BLaER1 (cell line): ENCODE data around the gene ZNF366.

Source experiments
- H3K27ac ChIP-seq: shearing (Covaris generic); formaldehyde crosslinking; 2 replicates; pipeline ENCODE4 v1.8.1; 2022
- H3K27me3 ChIP-seq: shearing (Covaris generic); formaldehyde crosslinking; 2 replicates; pipeline ENCODE4 v1.8.1; 2022
- H3K36me3 ChIP-seq: shearing (Covaris generic); formaldehyde crosslinking; 2 replicates; pipeline ENCODE4 v1.8.1; 2022
- H3K4me1 ChIP-seq: shearing (Covaris generic); formaldehyde crosslinking; 2 replicates; pipeline ENCODE4 v1.8.1; 2022
- H3K4me2 ChIP-seq: shearing (Covaris generic); formaldehyde crosslinking; 2 replicates; pipeline ENCODE4 v1.8.1; 2022
- H3K4me3 ChIP-seq: shearing (Covaris generic); formaldehyde crosslinking; 2 replicates; pipeline ENCODE4 v1.8.1; 2022
- H3K9ac ChIP-seq: shearing (Covaris generic); formaldehyde crosslinking; 2 replicates; pipeline ENCODE4 v1.8.1; 2022
- H3K9me3 ChIP-seq: shearing (Covaris generic); formaldehyde crosslinking; 2 replicates; pipeline ENCODE4 v1.8.1; 2022
- H4K20me1 ChIP-seq: shearing (Covaris generic); formaldehyde crosslinking; 2 replicates; pipeline ENCODE4 v1.8.1; 2022
- Cebpa-rat ChIP-seq: shearing (Covaris generic); IDR thresholded peaks from 2 replicates; pipeline ENCODE4 v1.8.1; 2022

Gene ZNF366

GRCh38 chr5:72458407-72458806 lies 48.8 kb downstream of the ZNF366 start:
- no peaks in the 10 kb centered on the region for H4K20me1 ChIP-seq
- H3K9me3 ChIP-seq: peaks cover 26% of the 10 kb centered on the region
- no peak overlapping the region for H3K9ac ChIP-seq
- no peak overlapping the region for H3K4me3 ChIP-seq
- no peak overlapping the region for H3K27ac ChIP-seq
- no peak for TF ChIP-seq Cebpa-rat
- no peaks in the 10 kb centered on the region for H3K27me3 ChIP-seq
- H3K36me3 ChIP-seq: no peaks in the 10 kb centered on the region
- no peak overlapping the region for H3K4me2 ChIP-seq
- H3K4me1 ChIP-seq: peaks cover 46% of the 10 kb centered on the region

GRCh38 chr5:72457491-72457890 lies 49.7 kb downstream of the ZNF366 start:
- no peaks in the 10 kb centered on the region for H3K36me3 ChIP-seq
- no peaks in the 10 kb centered on the region for H3K27me3 ChIP-seq
- H3K4me2 ChIP-seq: no peak overlapping the region
- H3K27ac ChIP-seq: no peak overlapping the region
- no peak overlapping the region for H3K9ac ChIP-seq
- TF ChIP-seq Cebpa-rat: no peak
- H4K20me1 ChIP-seq: no peaks in the 10 kb centered on the region
- H3K4me3 ChIP-seq: no peak overlapping the region
- H3K9me3 ChIP-seq: peaks cover 26% of the 10 kb centered on the region
- H3K4me1 ChIP-seq: peaks cover 55% of the 10 kb centered on the region

- H3K36me3 ChIP-seq: no peaks in the 10 kb centered on the region
- H3K4me3 ChIP-seq: no peak overlapping the region
- H3K27me3 ChIP-seq: no peaks in the 10 kb centered on the region
- H3K9ac ChIP-seq: no peak overlapping the region
- no peaks in the 10 kb centered on the region for H4K20me1 ChIP-seq
- no peak for TF ChIP-seq Cebpa-rat
- H3K27ac ChIP-seq: no peak overlapping the region
- H3K4me1 ChIP-seq: peaks cover 65% of the 10 kb centered on the region
- no peak overlapping the region for H3K4me2 ChIP-seq
- peaks cover 26% of the 10 kb centered on the region for H3K9me3 ChIP-seq
Observed at GRCh38 chr5:72456391-72457074, 50.7 kb downstream of the ZNF366 start.

GRCh38 chr5:72455476-72455875 lies 51.7 kb downstream of the ZNF366 start:
- H3K9me3 ChIP-seq: peaks cover 18% of the 10 kb centered on the region
- no peak overlapping the region for H3K4me3 ChIP-seq
- H3K36me3 ChIP-seq: no peaks in the 10 kb centered on the region
- peaks cover 65% of the 10 kb centered on the region for H3K4me1 ChIP-seq
- H3K27ac ChIP-seq: no peak overlapping the region
- H3K4me2 ChIP-seq: no peak overlapping the region
- H3K9ac ChIP-seq: no peak overlapping the region
- no peaks in the 10 kb centered on the region for H4K20me1 ChIP-seq
- no peaks in the 10 kb centered on the region for H3K27me3 ChIP-seq
- TF ChIP-seq Cebpa-rat: no peak

GRCh38 chr5:72454996-72455395 lies 52.2 kb downstream of the ZNF366 start:
- Histone ChIP-seq H3K4me3 (no peak overlapping the region), H4K20me1 (no peaks in the 10 kb centered on the region), H3K9ac (no peak overlapping the region), H3K9me3 (peaks cover 13% of the 10 kb centered on the region), H3K27me3 (no peaks in the 10 kb centered on the region), H3K36me3 (no peaks in the 10 kb centered on the region), H3K4me2 (no peak overlapping the region), H3K27ac (no peak overlapping the region), H3K4me1 (peaks cover 61% of the 10 kb centered on the region)
- TF ChIP-seq Cebpa-rat: no peak

- H3K9ac ChIP-seq: no peak overlapping the region
- H3K4me3 ChIP-seq: no peak overlapping the region
- TF ChIP-seq Cebpa-rat: no peak
- peaks cover 11% of the 10 kb centered on the region; the same call in 1 of the 2 replicates for H3K9me3 ChIP-seq
- peak overlapping the region; percentile 83 for H3K4me2 ChIP-seq
- peaks cover 51% of the 10 kb centered on the region for H3K4me1 ChIP-seq
- H3K27me3 ChIP-seq: no peaks in the 10 kb centered on the region
- H4K20me1 ChIP-seq: no peaks in the 10 kb centered on the region
- H3K27ac ChIP-seq: peak overlapping the region; percentile 92
- H3K36me3 ChIP-seq: no peaks in the 10 kb centered on the region
Observed at GRCh38 chr5:72453246-72453775, 53.9 kb downstream of the ZNF366 start.

- Histone ChIP-seq H3K4me1 (peaks cover 51% of the 10 kb centered on the region), H4K20me1 (no peaks in the 10 kb centered on the region), H3K27me3 (no peaks in the 10 kb centered on the region), H3K4me2 (peak overlapping the region; percentile 83), H3K9me3 (peaks cover 11% of the 10 kb centered on the region; the same call in 1 of the 2 replicates), H3K9ac (peak overlapping the region; percentile 62), H3K4me3 (peak overlapping the region; percentile 27; the same call in 1 of the 2 replicates), H3K36me3 (no peaks in the 10 kb centered on the region), H3K27ac (peak overlapping the region; percentile 92)
- TF ChIP-seq Cebpa-rat: no peak
Observed at GRCh38 chr5:72452515-72453245, 54.5 kb downstream of the ZNF366 start.

GRCh38 chr5:72451741-72452505 lies 55.3 kb downstream of the ZNF366 start:
- Histone ChIP-seq H3K4me2 (peak overlapping the region; percentile 83), H3K4me3 (peak overlapping the region; percentile 27; the same call in 1 of the 2 replicates)

GRCh38 chr5:72448368-72448767 lies 58.8 kb downstream of the ZNF366 start:
- no peak overlapping the region for H3K4me3 ChIP-seq
- H3K9ac ChIP-seq: no peak overlapping the region
- H3K27ac ChIP-seq: no peak overlapping the region
- TF ChIP-seq Cebpa-rat: no peak
- H3K36me3 ChIP-seq: no peaks in the 10 kb centered on the region
- no peaks in the 10 kb centered on the region for H3K27me3 ChIP-seq
- H3K4me2 ChIP-seq: no peak overlapping the region
- H4K20me1 ChIP-seq: no peaks in the 10 kb centered on the region
- peaks cover 29% of the 10 kb centered on the region for H3K4me1 ChIP-seq
- no peaks in the 10 kb centered on the region; the same call in 1 of the 2 replicates for H3K9me3 ChIP-seq

More at GRCh38 chr5:72451741-72452505, 55.3 kb downstream of the ZNF366 start:
- Histone ChIP-seq H4K20me1 (no peaks in the 10 kb centered on the region), H3K27ac (peak overlapping the region; percentile 92), H3K9me3 (peaks cover 11% of the 10 kb centered on the region; the same call in 1 of the 2 replicates), H3K36me3 (no peaks in the 10 kb centered on the region), H3K4me1 (peaks cover 51% of the 10 kb centered on the region), H3K9ac (peak overlapping the region; percentile 62), H3K27me3 (no peaks in the 10 kb centered on the region)
- TF ChIP-seq Cebpa-rat: no peak
